Hepatocyte (in vitro differentiated cells): ENCODE data around the gene WDR35. TPM values are rescaled to one million over a fixed set of nuclear protein-coding genes. Genes with fewer than 3 reads are reported as not detected.
"Not testable (repeated sequence)": the region's sequence is repeated elsewhere in the genome, so short reads cannot be mapped to it uniquely, and the experiment has no call there.

Source experiments
- DNase-seq: peaks from one replicate; pipeline ENCODE4 v3.0.0-alpha.2; 2016; ENCODE audit warnings: low spot score
- H2AFZ ChIP-seq: fragments of 200-600 bp; sonication (generic); 2 replicates; pipeline ENCODE4 v1.6.0; 2016; ENCODE audit warnings: antibody characterized with exemption, mild to moderate bottlenecking
- H3K27ac ChIP-seq: fragments of 200-600 bp; sonication (generic); 2 replicates; pipeline ENCODE4 v1.5.1; 2016; ENCODE audit warnings: mild to moderate bottlenecking
- H3K27me3 ChIP-seq: fragments of 200-600 bp; sonication (generic); 2 replicates; pipeline ENCODE4 v1.6.1; 2016
- H3K36me3 ChIP-seq: fragments of 200-600 bp; sonication (generic); replicated peaks from 2 replicates; pipeline ENCODE4 v1.5.1; 2016; ENCODE audit warnings: low read depth; ENCODE audit not compliant: insufficient read depth
- H3K4me1 ChIP-seq: fragments of 200-600 bp; sonication (generic); 2 replicates; pipeline ENCODE4 v1.5.1; 2016; ENCODE audit warnings: mild to moderate bottlenecking, moderate library complexity; ENCODE audit not compliant: insufficient read depth
- H3K4me2 ChIP-seq: fragments of 200-600 bp; sonication (generic); 2 replicates; pipeline ENCODE4 v1.6.0; 2016
- H3K4me3 ChIP-seq: fragments of 200-600 bp; sonication (generic); 2 replicates; pipeline ENCODE4 v1.5.1; 2016; ENCODE audit warnings: mild to moderate bottlenecking
- H3K79me2 ChIP-seq: fragments of 200-600 bp; sonication (generic); 2 replicates; pipeline ENCODE4 v1.6.0; 2017; ENCODE audit warnings: mild to moderate bottlenecking
- H3K9me2 ChIP-seq: fragments of 200-600 bp; sonication (generic); replicated peaks from 2 replicates; pipeline ENCODE4 v1.6.0; 2017; ENCODE audit warnings: mild to moderate bottlenecking; ENCODE audit not compliant: insufficient read depth
- H3K9me3 ChIP-seq: fragments of 200-600 bp; sonication (generic); 2 replicates; pipeline ENCODE4 v1.5.1; 2016; ENCODE audit warnings: low read depth, mild to moderate bottlenecking
- H4K20me1 ChIP-seq: fragments of 200-600 bp; sonication (generic); 2 replicates; pipeline ENCODE4 v1.6.0; 2016; ENCODE audit warnings: mild to moderate bottlenecking; ENCODE audit not compliant: insufficient read depth, poor library complexity, severe bottlenecking
- EZH2 ChIP-seq: fragments of 200-600 bp; sonication (generic); IDR thresholded peaks from 2 replicates; pipeline ENCODE4 v1.6.1; 2016; ENCODE audit warnings: antibody characterized with exemption, mild to moderate bottlenecking, borderline replicate concordance
- EZH2phosphoT487 ChIP-seq: fragments of 200-600 bp; sonication (generic); IDR thresholded peaks from one replicate; pipeline ENCODE4 v1.6.1; 2018; ENCODE audit warnings: antibody characterized with exemption, mild to moderate bottlenecking, low read depth, moderate library complexity; ENCODE audit not compliant: unreplicated experiment, severe bottlenecking
- WGBS: methylation state at CpG from one replicate; pipeline ENCODE4 v1.1.6; 2016; ENCODE audit warnings: low lambda C conversion rate; ENCODE audit errors: missing lambda C conversion rate; 5-methylcytosine and 5-hydroxymethylcytosine counted together
- polyA plus RNA-seq: library from polyadenylated mRNA; unstranded; fragments of >200 nt; fragmentation: Nextera tagmentation; extraction: Ambion mirVana; gene quantifications from 2 replicates; pipeline ENCODE4 v1.2.1, GENCODE V29; 2016
- total RNA-seq: library from RNA; depleted of rRNA; stranded (reverse); fragments of >200 nt; gene quantifications from 2 replicates; pipeline ENCODE4 v1.2.3, GENCODE V29; 2014
- TF ChIP-seq, protein P1 (sequence below): fragments of 200-600 bp; sonication (generic); IDR thresholded peaks from 2 replicates; pipeline ENCODE4 v1.5.1; 2016; ENCODE audit warnings: antibody characterized with exemption, mild to moderate bottlenecking; ENCODE audit not compliant: poor library complexity

WDR35 gene
- total and polyA plus RNA-seq, 2 experiments from 2014 or later: 2.0 to 4.6 TPM

DNA sequence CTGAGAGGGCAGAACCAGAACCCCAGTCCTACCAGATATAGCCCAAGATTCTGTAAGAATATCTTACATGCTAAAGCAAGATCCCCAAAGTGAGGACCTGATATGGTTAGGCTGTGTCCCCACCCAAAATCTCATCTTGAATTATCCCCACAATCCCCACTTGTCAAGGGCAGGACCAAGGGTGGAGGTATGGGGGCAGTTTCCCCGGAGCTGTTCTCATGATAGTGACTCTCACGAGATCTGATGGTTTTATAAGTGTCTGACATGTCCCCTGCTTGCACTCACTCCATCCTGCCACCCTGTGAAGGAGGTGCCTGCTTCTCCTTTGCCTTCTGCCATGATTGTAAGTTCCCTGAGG lies 108.0 kb downstream of the WDR35 start:
- Histone ChIP-seq H2AFZ (no peak overlapping the region), H3K27ac (no peak overlapping the region), H3K36me3 (no peaks in the 10 kb centered on the region), H3K4me3 (no peak overlapping the region), H3K9me3 (no peaks in the 10 kb centered on the region), H3K4me2 (no peak overlapping the region), H3K27me3 (no peaks in the 10 kb centered on the region), H4K20me1 (no peaks in the 10 kb centered on the region), H3K79me2 (no peaks in the 10 kb centered on the region), H3K4me1 (no peaks in the 10 kb centered on the region), H3K9me2 (no peaks in the 10 kb centered on the region)
- no peak for DNase-seq
- WGBS: 65% methylated on average over 2 of the region's 2 CpGs
- no peak for TF ChIP-seq EZH2
- TF ChIP-seq EZH2phosphoT487: no peak
- TF ChIP-seq, protein P1, sequence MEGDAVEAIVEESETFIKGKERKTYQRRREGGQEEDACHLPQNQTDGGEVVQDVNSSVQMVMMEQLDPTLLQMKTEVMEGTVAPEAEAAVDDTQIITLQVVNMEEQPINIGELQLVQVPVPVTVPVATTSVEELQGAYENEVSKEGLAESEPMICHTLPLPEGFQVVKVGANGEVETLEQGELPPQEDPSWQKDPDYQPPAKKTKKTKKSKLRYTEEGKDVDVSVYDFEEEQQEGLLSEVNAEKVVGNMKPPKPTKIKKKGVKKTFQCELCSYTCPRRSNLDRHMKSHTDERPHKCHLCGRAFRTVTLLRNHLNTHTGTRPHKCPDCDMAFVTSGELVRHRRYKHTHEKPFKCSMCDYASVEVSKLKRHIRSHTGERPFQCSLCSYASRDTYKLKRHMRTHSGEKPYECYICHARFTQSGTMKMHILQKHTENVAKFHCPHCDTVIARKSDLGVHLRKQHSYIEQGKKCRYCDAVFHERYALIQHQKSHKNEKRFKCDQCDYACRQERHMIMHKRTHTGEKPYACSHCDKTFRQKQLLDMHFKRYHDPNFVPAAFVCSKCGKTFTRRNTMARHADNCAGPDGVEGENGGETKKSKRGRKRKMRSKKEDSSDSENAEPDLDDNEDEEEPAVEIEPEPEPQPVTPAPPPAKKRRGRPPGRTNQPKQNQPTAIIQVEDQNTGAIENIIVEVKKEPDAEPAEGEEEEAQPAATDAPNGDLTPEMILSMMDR: no peak

- Histone ChIP-seq H3K4me3 (no peak overlapping the region), H2AFZ (no peak overlapping the region), H3K4me2 (no peak overlapping the region), H4K20me1 (no peaks in the 10 kb centered on the region), H3K4me1 (no peaks in the 10 kb centered on the region), H3K27me3 (no peaks in the 10 kb centered on the region), H3K9me2 (no peaks in the 10 kb centered on the region), H3K27ac (no peak overlapping the region), H3K79me2 (no peaks in the 10 kb centered on the region), H3K36me3 (no peaks in the 10 kb centered on the region), H3K9me3 (no peaks in the 10 kb centered on the region)
- DNase-seq: no peak
- WGBS: 88% methylated on average over 2 of the region's 2 CpGs
- no peak for TF ChIP-seq EZH2
- TF ChIP-seq, protein P1: no peak
- TF ChIP-seq EZH2phosphoT487: no peak
These were observed 108.5 kb downstream of the WDR35 start for GRCh38 chr2:19881221-19881907.

DNA sequence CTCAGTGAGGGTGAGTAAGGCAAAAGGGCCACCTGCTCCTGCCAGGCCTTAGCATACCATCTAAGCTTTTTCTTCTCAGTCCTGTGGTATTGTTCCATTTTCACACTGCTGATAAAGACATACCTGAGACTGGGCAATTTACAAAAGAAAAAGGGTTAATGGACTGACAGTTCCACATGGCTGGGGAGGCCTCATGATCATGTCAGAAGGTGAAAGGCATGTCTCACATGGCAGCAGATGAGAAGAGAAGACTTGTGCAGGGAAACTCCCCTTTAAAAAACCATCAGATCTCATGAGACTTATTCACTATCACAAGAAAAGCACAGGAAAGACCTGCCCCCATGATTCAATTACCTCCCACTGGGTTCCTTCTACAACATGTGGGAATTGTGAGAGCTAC lies 109.7 kb downstream of the WDR35 start:
- not testable (repeated sequence) for H3K27me3 ChIP-seq, H3K9me3 ChIP-seq, DNase-seq, H3K4me2 ChIP-seq, H3K36me3 ChIP-seq, H2AFZ ChIP-seq, H3K4me1 ChIP-seq, H4K20me1 ChIP-seq, H3K4me3 ChIP-seq, H3K27ac ChIP-seq, H3K9me2 ChIP-seq, H3K79me2 ChIP-seq

- Histone ChIP-seq H3K4me3 (no peak overlapping the region), H3K27ac (no peak overlapping the region), H4K20me1 (no peaks in the 10 kb centered on the region), H3K4me2 (no peak overlapping the region), H3K9me3 (no peaks in the 10 kb centered on the region), H3K27me3 (no peaks in the 10 kb centered on the region), H3K4me1 (no peaks in the 10 kb centered on the region), H3K36me3 (no peaks in the 10 kb centered on the region), H3K79me2 (no peaks in the 10 kb centered on the region), H2AFZ (no peak overlapping the region), H3K9me2 (no peaks in the 10 kb centered on the region)
- no peak for DNase-seq
- TF ChIP-seq EZH2phosphoT487 (no peak), EZH2 (no peak)
- TF ChIP-seq, protein P1: no peak
- 93% methylated on average over 3 of the region's 3 CpGs for WGBS
These were observed 110.8 kb downstream of the WDR35 start for GRCh38 chr2:19879120-19879519.
